HG03354 (cell line): ENCODE results near the gene NEK10.
A peak's percentile ranks its signal among the peaks of the same experiment; 100 is the strongest.

ENCODE experiments used
- ATAC-seq: cut with Tn5 transposase; IDR thresholded peaks from one replicate; pipeline ENCODE4 v1.9.1; 2021; ENCODE audit warnings: mild to moderate bottlenecking; ENCODE audit not compliant: unreplicated experiment, poor library complexity, severe bottlenecking

NEK10 gene

GRCh38 chr3:27271890-27272289 lies 97.3 kb downstream of the NEK10 start:
- ATAC-seq, result no peak

- ATAC-seq, result no peak
Observed at GRCh38 chr3:27254896-27255295, 114.3 kb downstream of the NEK10 start.

GRCh38 chr3:27253831-27254230 lies 115.4 kb downstream of the NEK10 start:
- peak; percentile 94 for ATAC-seq

GRCh38 chr3:27253391-27253790 lies 115.8 kb downstream of the NEK10 start:
- no peak for ATAC-seq

- no peak for ATAC-seq
Observed at GRCh38 chr3:27252646-27253045, 116.5 kb downstream of the NEK10 start.

GRCh38 chr3:27244374-27244773 lies 124.8 kb downstream of the NEK10 start:
- ATAC-seq, result no peak

GRCh38 chr3:27239951-27240350 lies 129.2 kb downstream of the NEK10 start:
- ATAC-seq, result no peak

GRCh38 chr3:27228805-27229204 lies 140.4 kb downstream of the NEK10 start:
- ATAC-seq, result no peak

- ATAC-seq, result no peak
Observed at GRCh38 chr3:27224197-27224596, 145.0 kb downstream of the NEK10 start.

GRCh38 chr3:27221264-27221932 lies 147.8 kb downstream of the NEK10 start:
- no peak for ATAC-seq

- ATAC-seq, result no peak
Observed at GRCh38 chr3:27220166-27220565, 149.0 kb downstream of the NEK10 start.

- ATAC-seq, result no peak
Observed at GRCh38 chr3:27219127-27219845, 149.9 kb downstream of the NEK10 start.

GRCh38 chr3:27216955-27217552 lies 152.1 kb downstream of the NEK10 start:
- ATAC-seq, result no peak

- no peak for ATAC-seq
Observed at GRCh38 chr3:27216295-27216855, 152.8 kb downstream of the NEK10 start.

GRCh38 chr3:27213450-27213849 lies 155.7 kb downstream of the NEK10 start:
- no peak for ATAC-seq

GRCh38 chr3:27209617-27210264 lies 159.4 kb downstream of the NEK10 start:
- ATAC-seq, result peak; percentile 49

- ATAC-seq, result no peak
Observed at GRCh38 chr3:27208961-27209616, 160.1 kb downstream of the NEK10 start.

GRCh38 chr3:27202959-27203358 lies 166.2 kb downstream of the NEK10 start:
- ATAC-seq, result no peak

- ATAC-seq, result no peak
Observed at GRCh38 chr3:27201492-27201891, 167.7 kb downstream of the NEK10 start.
